Choroid plexus epithelial cell (primary cell): ENCODE measurements around the gene GNAT3.

Experiments used
- DNase-seq: peaks from one replicate; pipeline ENCODE4 v3.0.0-alpha.2; 2010; ENCODE audit warnings: low read depth
- H3K4me3 ChIP-seq: 2 replicates; pipeline ENCODE4 v1.5.1; 2011; ENCODE audit warnings: low read depth, mild to moderate bottlenecking, control low read depth, low read length, moderate library complexity
- TF ChIP-seq, protein P1 (sequence below): conservative IDR thresholded peaks from 2 replicates; pipeline ENCODE4 v1.5.1; 2011; ENCODE audit warnings: low read depth, mild to moderate bottlenecking, control low read depth, inconsistent platforms, low read length, moderate library complexity

Gene GNAT3

DNA sequence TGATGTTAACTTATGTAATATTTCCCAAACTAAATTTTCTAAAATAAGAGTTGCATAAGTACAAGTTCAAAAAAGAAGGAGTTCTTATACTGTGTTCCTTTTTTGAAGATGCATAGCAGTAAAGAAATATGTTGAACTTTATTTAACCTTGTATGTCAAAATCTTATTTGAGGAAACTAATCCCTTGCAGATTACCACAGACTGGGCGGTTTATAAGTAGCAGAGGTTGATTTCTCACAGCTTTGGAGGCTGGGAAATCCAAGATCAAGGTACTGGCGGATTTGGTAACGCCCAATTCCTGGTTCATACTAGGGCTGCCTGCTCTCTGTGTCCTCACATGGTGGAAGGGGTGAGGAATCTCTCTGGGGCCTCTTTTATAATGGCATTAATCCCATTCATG lies 68.5 kb downstream of the GNAT3 start:
- no peak overlapping the region for H3K4me3 ChIP-seq
- TF ChIP-seq, protein P1, sequence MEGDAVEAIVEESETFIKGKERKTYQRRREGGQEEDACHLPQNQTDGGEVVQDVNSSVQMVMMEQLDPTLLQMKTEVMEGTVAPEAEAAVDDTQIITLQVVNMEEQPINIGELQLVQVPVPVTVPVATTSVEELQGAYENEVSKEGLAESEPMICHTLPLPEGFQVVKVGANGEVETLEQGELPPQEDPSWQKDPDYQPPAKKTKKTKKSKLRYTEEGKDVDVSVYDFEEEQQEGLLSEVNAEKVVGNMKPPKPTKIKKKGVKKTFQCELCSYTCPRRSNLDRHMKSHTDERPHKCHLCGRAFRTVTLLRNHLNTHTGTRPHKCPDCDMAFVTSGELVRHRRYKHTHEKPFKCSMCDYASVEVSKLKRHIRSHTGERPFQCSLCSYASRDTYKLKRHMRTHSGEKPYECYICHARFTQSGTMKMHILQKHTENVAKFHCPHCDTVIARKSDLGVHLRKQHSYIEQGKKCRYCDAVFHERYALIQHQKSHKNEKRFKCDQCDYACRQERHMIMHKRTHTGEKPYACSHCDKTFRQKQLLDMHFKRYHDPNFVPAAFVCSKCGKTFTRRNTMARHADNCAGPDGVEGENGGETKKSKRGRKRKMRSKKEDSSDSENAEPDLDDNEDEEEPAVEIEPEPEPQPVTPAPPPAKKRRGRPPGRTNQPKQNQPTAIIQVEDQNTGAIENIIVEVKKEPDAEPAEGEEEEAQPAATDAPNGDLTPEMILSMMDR: no peak
- peak; percentile 58 for DNase-seq

DNA sequence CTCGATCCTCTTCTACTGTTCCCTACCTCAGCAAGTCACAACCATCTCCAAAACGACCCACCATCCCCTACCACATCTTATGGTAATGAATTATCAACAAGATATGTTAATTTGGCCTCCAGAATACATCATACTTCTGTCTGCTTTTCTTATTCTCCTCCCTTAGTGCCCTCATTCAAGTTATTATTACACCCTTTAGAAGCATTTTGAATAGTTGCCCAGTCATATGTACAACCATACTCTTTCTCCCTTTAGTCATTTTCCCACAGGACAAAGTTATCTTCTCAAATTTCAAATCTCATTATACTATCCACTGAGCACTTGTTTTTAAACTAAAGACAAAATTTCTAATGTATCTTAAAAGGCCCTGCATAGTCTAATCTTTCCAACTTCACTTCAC lies 71.0 kb downstream of the GNAT3 start:
- peak; percentile 53 for DNase-seq
- TF ChIP-seq, protein P1: no peak
- H3K4me3 ChIP-seq: no peak overlapping the region

DNA sequence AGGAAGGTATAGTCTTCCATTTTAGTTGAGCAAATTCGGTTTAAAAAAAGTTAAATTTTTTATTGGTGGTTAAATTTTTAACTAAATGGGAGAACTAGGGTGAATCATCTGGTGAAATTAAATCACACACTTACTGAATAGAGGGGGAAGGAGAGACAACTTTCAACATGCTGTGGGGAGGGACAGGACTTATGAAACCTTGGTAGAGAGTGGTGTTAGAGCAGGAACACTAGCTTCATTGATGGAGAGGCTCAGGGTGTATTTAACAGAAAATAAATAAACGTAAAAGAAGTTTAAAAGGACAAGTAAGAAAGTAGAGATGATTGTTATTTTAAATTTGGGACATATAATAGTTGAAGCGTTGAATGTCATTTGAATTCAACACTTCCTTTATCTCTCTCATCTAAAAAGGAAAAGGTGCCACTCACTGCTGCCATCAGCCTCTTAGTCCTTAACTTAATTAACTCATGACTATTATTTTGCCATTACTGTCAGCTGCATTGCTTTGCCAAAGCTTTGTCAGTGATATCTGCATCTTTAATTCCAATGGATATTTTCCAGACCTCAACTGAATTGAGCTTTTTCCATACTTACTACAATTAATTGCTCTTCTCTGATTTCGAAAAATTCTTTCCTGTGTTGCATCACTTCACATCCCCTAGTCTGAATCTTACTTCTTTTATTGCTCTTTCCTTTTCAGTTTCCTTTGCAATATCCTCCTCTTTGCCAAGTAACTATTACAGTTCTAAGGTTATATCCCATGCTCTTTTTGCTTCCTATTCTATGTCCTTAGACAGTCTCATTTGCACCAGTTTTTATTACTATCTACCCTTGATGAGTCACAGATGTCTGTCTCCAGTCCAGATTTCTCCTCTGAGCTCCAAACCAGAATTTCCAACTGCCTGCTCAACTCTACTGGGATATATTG lies 71.7 kb downstream of the GNAT3 start:
- H3K4me3 ChIP-seq: no peak overlapping the region
- TF ChIP-seq, protein P1: no peak
- DNase-seq: peak; percentile 72

DNA sequence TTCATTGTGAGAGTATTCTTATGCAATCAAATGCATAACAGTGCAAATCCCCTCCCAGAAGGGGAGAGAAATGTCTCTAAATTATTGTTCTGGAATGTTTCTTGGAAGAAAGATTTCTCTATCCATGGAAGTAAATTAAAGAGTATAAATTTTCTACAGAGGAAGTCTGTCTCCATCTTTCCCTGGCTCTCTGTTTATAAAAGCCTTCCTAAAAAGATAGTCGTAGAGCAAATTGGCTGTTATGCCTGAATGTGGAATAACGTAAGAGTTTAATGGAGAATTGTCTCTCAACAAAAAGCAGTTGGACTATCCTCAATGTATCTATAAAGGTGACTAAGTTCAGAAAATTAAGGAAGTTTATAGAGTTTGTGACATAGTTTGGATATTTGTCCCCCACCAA lies 76.3 kb downstream of the GNAT3 start:
- H3K4me3 ChIP-seq: no peak overlapping the region
- TF ChIP-seq, protein P1: no peak
- DNase-seq: no peak

DNA sequence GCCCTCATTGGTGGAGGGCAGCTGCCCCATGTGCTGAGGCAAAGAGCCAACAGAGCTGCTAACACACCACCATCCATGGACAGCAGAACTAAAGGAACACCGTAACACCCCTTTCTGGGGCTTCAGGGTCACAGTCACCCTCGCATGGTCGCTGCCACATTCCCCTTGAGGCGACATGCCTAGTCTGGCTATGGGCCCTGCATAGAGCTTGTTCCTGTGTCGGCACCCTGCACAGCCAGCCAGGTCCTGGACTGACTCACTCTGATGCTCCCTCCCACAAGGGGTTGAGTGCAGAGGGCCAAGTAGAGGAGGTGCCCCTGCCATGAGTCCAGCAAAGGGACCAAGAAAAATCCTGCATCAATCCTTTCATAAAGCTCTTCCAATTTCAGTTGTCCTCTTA lies 77.8 kb downstream of the GNAT3 start:
- DNase-seq: no peak
- no peak overlapping the region for H3K4me3 ChIP-seq
- TF ChIP-seq, protein P1: no peak

DNA sequence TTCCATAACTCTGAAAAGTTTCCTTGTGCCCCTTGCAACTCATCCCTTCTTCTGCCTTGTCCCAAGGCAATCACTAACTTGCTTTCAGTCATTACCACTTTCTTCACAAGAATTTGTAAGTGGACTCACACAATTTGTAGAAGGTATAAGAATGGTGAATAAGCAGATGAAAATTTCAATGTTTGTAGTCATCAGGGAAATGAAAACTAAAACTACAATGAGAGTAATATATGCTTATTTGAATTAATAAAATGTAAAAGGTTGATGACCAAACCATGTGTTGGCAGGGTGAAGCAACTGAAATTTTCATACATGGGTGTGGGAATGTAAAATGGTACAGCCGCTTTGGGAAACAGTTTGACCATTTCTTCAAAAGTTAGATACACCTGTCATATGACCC lies 79.7 kb downstream of the GNAT3 start:
- DNase-seq: no peak
- no peak overlapping the region for H3K4me3 ChIP-seq
- TF ChIP-seq, protein P1: no peak

DNA sequence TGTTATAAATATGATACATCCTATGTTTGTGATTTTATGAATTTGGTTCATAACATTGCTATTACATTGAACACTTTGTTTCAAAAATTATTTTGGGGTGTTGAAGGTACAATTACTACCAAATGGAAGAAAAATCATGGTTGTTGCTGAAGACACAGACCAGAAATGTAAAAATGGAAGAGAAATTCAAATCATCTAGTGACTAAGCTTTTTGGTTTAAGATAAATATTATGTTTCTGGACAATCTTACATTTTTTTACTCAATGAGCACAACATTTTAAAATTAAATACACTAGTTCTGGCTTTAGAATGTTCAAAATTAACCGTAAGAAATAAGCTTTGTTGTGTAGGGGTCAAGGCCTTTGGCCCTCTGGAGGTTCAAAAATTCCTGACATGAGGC lies 82.7 kb downstream of the GNAT3 start:
- no peak for DNase-seq
- TF ChIP-seq, protein P1: no peak
- no peak overlapping the region for H3K4me3 ChIP-seq
